ENCODE data around the gene WWC2.

DNA sequence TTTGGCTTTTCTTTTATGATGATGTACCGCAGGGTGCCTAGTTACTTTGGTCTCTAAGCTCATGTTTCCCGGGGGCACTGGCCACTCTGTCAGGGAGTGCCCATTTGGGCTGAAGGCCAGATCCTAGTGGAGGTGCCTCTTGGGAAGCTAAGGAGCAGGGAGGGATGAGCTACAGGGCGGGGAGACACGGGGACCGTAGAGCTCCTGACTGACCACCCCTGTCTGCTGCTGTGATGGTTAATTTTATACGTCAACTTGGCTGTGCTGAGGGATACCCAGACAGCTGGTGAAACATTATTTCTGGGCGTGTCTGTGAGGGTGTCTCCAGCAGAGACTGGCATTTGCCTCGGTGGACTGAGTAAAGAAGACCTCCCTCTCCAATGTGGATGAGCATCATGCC lies 248.1 kb downstream of the WWC2 start:
- TF ChIP-seq, protein P1, sequence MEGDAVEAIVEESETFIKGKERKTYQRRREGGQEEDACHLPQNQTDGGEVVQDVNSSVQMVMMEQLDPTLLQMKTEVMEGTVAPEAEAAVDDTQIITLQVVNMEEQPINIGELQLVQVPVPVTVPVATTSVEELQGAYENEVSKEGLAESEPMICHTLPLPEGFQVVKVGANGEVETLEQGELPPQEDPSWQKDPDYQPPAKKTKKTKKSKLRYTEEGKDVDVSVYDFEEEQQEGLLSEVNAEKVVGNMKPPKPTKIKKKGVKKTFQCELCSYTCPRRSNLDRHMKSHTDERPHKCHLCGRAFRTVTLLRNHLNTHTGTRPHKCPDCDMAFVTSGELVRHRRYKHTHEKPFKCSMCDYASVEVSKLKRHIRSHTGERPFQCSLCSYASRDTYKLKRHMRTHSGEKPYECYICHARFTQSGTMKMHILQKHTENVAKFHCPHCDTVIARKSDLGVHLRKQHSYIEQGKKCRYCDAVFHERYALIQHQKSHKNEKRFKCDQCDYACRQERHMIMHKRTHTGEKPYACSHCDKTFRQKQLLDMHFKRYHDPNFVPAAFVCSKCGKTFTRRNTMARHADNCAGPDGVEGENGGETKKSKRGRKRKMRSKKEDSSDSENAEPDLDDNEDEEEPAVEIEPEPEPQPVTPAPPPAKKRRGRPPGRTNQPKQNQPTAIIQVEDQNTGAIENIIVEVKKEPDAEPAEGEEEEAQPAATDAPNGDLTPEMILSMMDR (IDR thresholded peaks at IDR 0.05): no peak
- no peak for TF ChIP-seq POLR2A (IDR thresholded peaks at IDR 0.05)

Data from esophagus squamous epithelium (tissue), 4 donors.